GM18907 (cell line): ENCODE measurements around the gene MS4A6E.
"Not testable (repeated sequence)": the region's sequence is repeated elsewhere in the genome, so short reads cannot be mapped to it uniquely, and the experiment has no call there.

Experiments used
- ATAC-seq: cut with Tn5 transposase; IDR thresholded peaks from one replicate; pipeline ENCODE4 v1.9.1; 2021; ENCODE audit warnings: mild to moderate bottlenecking, moderate library complexity; ENCODE audit not compliant: unreplicated experiment

The MS4A6E gene

GRCh38 chr11:60326955-60327354 is at the start of gene MS4A6E:
Gene MS4A6E (plus strand): TSS chr11:60327255. CDS start chr11:60334896, 7,641 bp downstream.
- ATAC-seq = no peak

- ATAC-seq = no peak
Measured at GRCh38 chr11:60280412-60280811, 46.6 kb upstream of the MS4A6E start, which contains the start of gene MS4A4A. Gene MS4A4A (plus strand): TSS chr11:60280666. CDS start chr11:60280676, 10 bp downstream.

- no peak for ATAC-seq
Measured at GRCh38 chr11:60281485-60281884, 45.6 kb upstream of the MS4A6E start.

GRCh38 chr11:60282286-60282685 is 44.8 kb upstream of the MS4A6E start:
- ATAC-seq = no peak

- not testable (repeated sequence) for ATAC-seq
Measured at GRCh38 chr11:60285411-60286126, 41.5 kb upstream of the MS4A6E start.

- no peak for ATAC-seq
Measured at GRCh38 chr11:60288531-60288930, 38.5 kb upstream of the MS4A6E start.

GRCh38 chr11:60292145-60292544 is 34.9 kb upstream of the MS4A6E start:
- no peak for ATAC-seq

GRCh38 chr11:60301178-60301577 is 25.9 kb upstream of the MS4A6E start:
- no peak for ATAC-seq

GRCh38 chr11:60301884-60302283 is 25.2 kb upstream of the MS4A6E start:
- not testable (repeated sequence) for ATAC-seq

- no peak for ATAC-seq
Measured at GRCh38 chr11:60303661-60304060, 23.4 kb upstream of the MS4A6E start.

GRCh38 chr11:60305906-60306619 is 21.0 kb upstream of the MS4A6E start:
- ATAC-seq = no peak

GRCh38 chr11:60307507-60308195 is 19.4 kb upstream of the MS4A6E start:
- ATAC-seq = peak; percentile 37

GRCh38 chr11:60310407-60310998 is 16.6 kb upstream of the MS4A6E start:
- peak; percentile 54 for ATAC-seq

GRCh38 chr11:60314635-60315321 is 12.3 kb upstream of the MS4A6E start:
- no peak for ATAC-seq

- ATAC-seq = no peak
Measured at GRCh38 chr11:60315871-60316270, 11.2 kb upstream of the MS4A6E start.

- peak; percentile 64 for ATAC-seq
Measured at GRCh38 chr11:60316317-60316716, 10.7 kb upstream of the MS4A6E start.

- ATAC-seq = no peak
Measured at GRCh38 chr11:60318726-60319125, 8.3 kb upstream of the MS4A6E start.

- ATAC-seq = no peak
Measured at GRCh38 chr11:60321051-60321450, 6.0 kb upstream of the MS4A6E start.

GRCh38 chr11:60328460-60328859 is 1.4 kb downstream of the MS4A6E start:
- no peak for ATAC-seq

- ATAC-seq = no peak
Measured at GRCh38 chr11:60332846-60333245, 5.8 kb downstream of the MS4A6E start.
